ENCODE data around the gene RPS27L. TPM values are rescaled to one million over a fixed set of nuclear protein-coding genes. Genes with fewer than 3 reads are reported as not detected.

RPS27L gene
- total RNA-seq, 1 experiment from 2014 or later = 65.6 TPM

DNA sequence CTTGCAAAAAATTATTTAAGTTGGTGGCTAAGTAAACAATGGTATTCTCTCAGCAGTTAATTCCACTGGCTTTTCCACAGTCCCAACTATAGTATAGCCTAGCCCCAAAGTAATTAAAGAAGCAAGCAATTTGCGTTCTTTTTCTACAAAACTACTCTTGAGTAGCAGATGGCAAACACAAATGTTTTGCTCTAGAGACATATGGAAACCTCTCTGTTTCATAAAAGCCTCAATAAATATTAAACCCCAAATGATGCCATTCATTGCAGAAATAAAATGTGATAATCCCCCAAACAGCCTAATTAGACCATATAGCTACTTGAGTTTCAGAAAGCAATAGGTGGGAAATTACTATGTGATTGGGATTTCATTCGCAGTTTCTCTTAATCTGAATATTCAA lies 23.5 kb upstream of the RPS27L start:
- Histone ChIP-seq H3K36me3 (ENCODE audit: insufficient read depth, low read length, poor library complexity, severe bottlenecking) (no peaks in the 10 kb centered on the region), H3K27me3 (replicated peaks; ENCODE audit: insufficient read depth, low read depth, low read length, poor library complexity) (no peaks in the 10 kb centered on the region), H3K9me3 (ENCODE audit: low read depth, low read length, poor library complexity, severe bottlenecking) (no peaks in the 10 kb centered on the region), H3K4me1 (ENCODE audit: insufficient read depth, low read length, poor library complexity, severe bottlenecking) (no peaks in the 10 kb centered on the region), H3K27ac (ENCODE audit: low read depth, low read length, poor library complexity, severe bottlenecking) (no peak overlapping the region), H3K4me3 (ENCODE audit: low read depth, low read length, poor library complexity, severe bottlenecking) (no peak overlapping the region)
- no peak for DNase-seq (ENCODE audit: low spot score)
- ChIA-PET POLR2A (ENCODE audit: low non-redundant PET) (no interaction called here), CTCF (no interaction called here)
- intact Hi-C loops (cut with micrococcal nuclease; ENCODE audit: unreplicated experiment) = no loop called here
- TF ChIP-seq, protein P1, sequence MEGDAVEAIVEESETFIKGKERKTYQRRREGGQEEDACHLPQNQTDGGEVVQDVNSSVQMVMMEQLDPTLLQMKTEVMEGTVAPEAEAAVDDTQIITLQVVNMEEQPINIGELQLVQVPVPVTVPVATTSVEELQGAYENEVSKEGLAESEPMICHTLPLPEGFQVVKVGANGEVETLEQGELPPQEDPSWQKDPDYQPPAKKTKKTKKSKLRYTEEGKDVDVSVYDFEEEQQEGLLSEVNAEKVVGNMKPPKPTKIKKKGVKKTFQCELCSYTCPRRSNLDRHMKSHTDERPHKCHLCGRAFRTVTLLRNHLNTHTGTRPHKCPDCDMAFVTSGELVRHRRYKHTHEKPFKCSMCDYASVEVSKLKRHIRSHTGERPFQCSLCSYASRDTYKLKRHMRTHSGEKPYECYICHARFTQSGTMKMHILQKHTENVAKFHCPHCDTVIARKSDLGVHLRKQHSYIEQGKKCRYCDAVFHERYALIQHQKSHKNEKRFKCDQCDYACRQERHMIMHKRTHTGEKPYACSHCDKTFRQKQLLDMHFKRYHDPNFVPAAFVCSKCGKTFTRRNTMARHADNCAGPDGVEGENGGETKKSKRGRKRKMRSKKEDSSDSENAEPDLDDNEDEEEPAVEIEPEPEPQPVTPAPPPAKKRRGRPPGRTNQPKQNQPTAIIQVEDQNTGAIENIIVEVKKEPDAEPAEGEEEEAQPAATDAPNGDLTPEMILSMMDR (conservative IDR thresholded peaks at IDR 0.05; ENCODE audit: low read depth, low read length) = no peak
- TF ChIP-seq EZH2 (IDR thresholded peaks at IDR 0.05; ENCODE audit: borderline replicate concordance, low read depth, low read length, poor library complexity, severe bottlenecking) = no peak
- no TSS peak for BruUV-seq (replicated peaks)

DNA sequence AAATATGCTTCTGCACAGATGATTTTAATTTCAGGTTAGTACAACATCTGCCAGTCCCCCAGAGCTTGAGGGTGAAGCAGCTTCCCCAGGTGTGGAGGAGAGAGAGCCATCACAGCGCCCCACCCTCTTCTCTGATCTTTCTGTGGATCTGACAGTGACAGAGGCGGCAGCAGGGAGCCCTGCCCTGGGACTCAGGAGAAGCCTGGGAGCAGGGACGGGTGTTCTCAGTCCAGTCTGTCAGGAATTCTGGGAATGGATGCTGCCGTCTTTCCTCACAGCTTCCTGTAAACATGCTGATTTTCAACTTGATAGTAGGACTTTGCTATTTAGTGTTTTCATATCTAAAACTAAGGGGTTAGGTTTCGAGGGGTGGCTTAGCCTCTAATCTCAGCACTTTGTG lies 20.8 kb upstream of the RPS27L start:
- POLR2A ChIA-PET (ENCODE audit: low non-redundant PET) = no interaction called here
- CTCF ChIA-PET = no interaction called here

DNA sequence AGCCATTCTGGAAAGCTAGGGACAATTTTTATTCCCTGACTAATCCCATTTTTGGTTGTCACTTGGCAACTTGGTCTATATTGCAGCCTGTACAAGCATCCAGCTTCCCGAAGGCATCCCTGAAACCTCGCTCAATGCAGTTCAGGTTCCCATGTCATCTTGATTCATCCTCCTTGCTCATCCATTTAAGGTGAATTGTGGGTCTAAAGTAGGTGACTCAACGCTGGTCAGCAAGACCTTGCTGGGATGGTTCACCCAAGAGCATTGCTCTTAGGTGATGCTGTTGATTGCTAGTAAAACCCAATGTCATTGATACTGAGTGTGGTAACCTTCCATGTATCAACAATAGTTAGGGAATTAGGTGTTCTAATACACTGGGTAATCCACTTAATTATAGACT lies 19.0 kb upstream of the RPS27L start:
- Histone ChIP-seq H3K27ac (ENCODE audit: low read depth, low read length, poor library complexity, severe bottlenecking) (no peak overlapping the region), H3K4me3 (ENCODE audit: low read depth, low read length, poor library complexity, severe bottlenecking) (no peak overlapping the region), H3K4me1 (ENCODE audit: insufficient read depth, low read length, poor library complexity, severe bottlenecking) (no peaks in the 10 kb centered on the region), H3K27me3 (replicated peaks; ENCODE audit: insufficient read depth, low read depth, low read length, poor library complexity) (no peaks in the 10 kb centered on the region), H3K36me3 (ENCODE audit: insufficient read depth, low read length, poor library complexity, severe bottlenecking) (no peaks in the 10 kb centered on the region), H3K9me3 (ENCODE audit: low read depth, low read length, poor library complexity, severe bottlenecking) (no peaks in the 10 kb centered on the region)
- intact Hi-C loops (cut with micrococcal nuclease; ENCODE audit: unreplicated experiment) = no loop called here
- ChIA-PET CTCF (no interaction called here), POLR2A (ENCODE audit: low non-redundant PET) (no interaction called here)
- no peak for TF ChIP-seq EZH2 (IDR thresholded peaks at IDR 0.05; ENCODE audit: borderline replicate concordance, low read depth, low read length, poor library complexity, severe bottlenecking)
- TF ChIP-seq, protein P1 (conservative IDR thresholded peaks at IDR 0.05; ENCODE audit: low read depth, low read length) = no peak
- no peak for DNase-seq (ENCODE audit: low spot score)
- BruUV-seq (replicated peaks) = no TSS peak

More for the DNA sequence above, 20.8 kb upstream of the RPS27L start:
- H3K36me3 ChIP-seq (ENCODE audit: insufficient read depth, low read length, poor library complexity, severe bottlenecking) = no peaks in the 10 kb centered on the region
- TF ChIP-seq EZH2 (IDR thresholded peaks at IDR 0.05; ENCODE audit: borderline replicate concordance, low read depth, low read length, poor library complexity, severe bottlenecking) = no peak
- TF ChIP-seq, protein P1 (conservative IDR thresholded peaks at IDR 0.05; ENCODE audit: low read depth, low read length) = no peak
- H3K4me1 ChIP-seq (ENCODE audit: insufficient read depth, low read length, poor library complexity, severe bottlenecking) = no peaks in the 10 kb centered on the region
- intact Hi-C loops (cut with micrococcal nuclease; ENCODE audit: unreplicated experiment) = no loop called here
- no TSS peak for BruUV-seq (replicated peaks)
- H3K9me3 ChIP-seq (ENCODE audit: low read depth, low read length, poor library complexity, severe bottlenecking) = no peaks in the 10 kb centered on the region
- H3K27me3 ChIP-seq (replicated peaks; ENCODE audit: insufficient read depth, low read depth, low read length, poor library complexity) = no peaks in the 10 kb centered on the region
- no peak overlapping the region for H3K27ac ChIP-seq (ENCODE audit: low read depth, low read length, poor library complexity, severe bottlenecking)
- DNase-seq (ENCODE audit: low spot score) = no peak
- no peak overlapping the region for H3K4me3 ChIP-seq (ENCODE audit: low read depth, low read length, poor library complexity, severe bottlenecking)
